Left lung (tissue), 10 donors: ENCODE measurements around the gene NR2F6. TPM values are rescaled to one million over a fixed set of nuclear protein-coding genes. Genes with fewer than 3 reads are reported as not detected.

Experiments used
- ATAC-seq: fragments of 200-7000 bp; cut with Tn5 transposase; one replicate; pipeline ENCODE4 v1.9.1; 2020; ENCODE audit warnings: moderate library complexity
- DNase-seq, 4 donors: peaks; one replicate each; pipeline ENCODE4 v3.0.0-alpha.2; 2013 to 2020
- H3K27ac ChIP-seq, 2 donors: fragments of 200-600 bp; sonication (generic) in 1 of 2; one replicate each; pipeline versions ENCODE4 v1.5.0 to v1.8.0; 2020 to 2021
- H3K27me3 ChIP-seq, 2 donors: fragments of 200-600 bp; sonication (generic) in 1 of 2; one replicate each; pipeline versions ENCODE4 v1.5.0 to v1.8.0; 2020 to 2021
- H3K36me3 ChIP-seq, 2 donors: fragments of 200-600 bp; sonication (generic) in 1 of 2; one replicate each; pipeline versions ENCODE4 v1.5.0 to v1.8.0; 2020 to 2021
- H3K4me1 ChIP-seq, 2 donors: fragments of 200-600 bp; one replicate each; pipeline ENCODE4 v1.8.0; 2021
- H3K4me3 ChIP-seq, 2 donors: fragments of 200-600 bp; sonication (generic) in 1 of 2; one replicate each; pipeline versions ENCODE4 v1.5.0 to v1.8.0; 2020 to 2021; ENCODE audit warnings: mild to moderate bottlenecking in 1 of 2
- H3K9me3 ChIP-seq, 2 donors: fragments of 200-600 bp; sonication (generic) in 1 of 2; one replicate each; pipeline versions ENCODE4 v1.5.0 to v1.8.0; 2020 to 2021
- intact Hi-C, 2 donors: fragments of 100-400 bp; cut with DNase I; formaldehyde crosslinking; loops; one replicate each; pipeline versions ENCODE4 v1.11.2 to v1.14.2; 2022
- polyA plus RNA-seq, 6 donors: library from polyadenylated mRNA; unstranded; fragments of 120-200 nt; gene quantifications; one replicate each; pipeline ENCODE4 v1.2.1, GENCODE V29; 2013; ENCODE audit not compliant: insufficient read length in 6 of 6
- total RNA-seq, 2 donors: library from RNA; stranded (reverse); fragmentation: NEBNext Ultra II Directional; extraction: Animal tissue kit (Norgen Biotek cat#: 25700); gene quantifications; one replicate each; pipeline ENCODE4 v1.2.1, GENCODE V29; 2021
- TF ChIP-seq, protein P1 (sequence below), 2 donors: fragments of 200-600 bp; sonication (generic) in 1 of 2; IDR thresholded peaks; one replicate each; pipeline versions ENCODE4 v1.5.0 to v1.8.0; 2021; ENCODE audit warnings: antibody characterized with exemption in 2 of 2
- donor health status: DM: no; HTN: yes; CAD: no.
- donor health status: DM: no; HTN: no; CAD: no.

Gene NR2F6
- total and polyA plus RNA-seq, 8 donors = 18.6 to 56.5 (median 30.7) TPM

DNA sequence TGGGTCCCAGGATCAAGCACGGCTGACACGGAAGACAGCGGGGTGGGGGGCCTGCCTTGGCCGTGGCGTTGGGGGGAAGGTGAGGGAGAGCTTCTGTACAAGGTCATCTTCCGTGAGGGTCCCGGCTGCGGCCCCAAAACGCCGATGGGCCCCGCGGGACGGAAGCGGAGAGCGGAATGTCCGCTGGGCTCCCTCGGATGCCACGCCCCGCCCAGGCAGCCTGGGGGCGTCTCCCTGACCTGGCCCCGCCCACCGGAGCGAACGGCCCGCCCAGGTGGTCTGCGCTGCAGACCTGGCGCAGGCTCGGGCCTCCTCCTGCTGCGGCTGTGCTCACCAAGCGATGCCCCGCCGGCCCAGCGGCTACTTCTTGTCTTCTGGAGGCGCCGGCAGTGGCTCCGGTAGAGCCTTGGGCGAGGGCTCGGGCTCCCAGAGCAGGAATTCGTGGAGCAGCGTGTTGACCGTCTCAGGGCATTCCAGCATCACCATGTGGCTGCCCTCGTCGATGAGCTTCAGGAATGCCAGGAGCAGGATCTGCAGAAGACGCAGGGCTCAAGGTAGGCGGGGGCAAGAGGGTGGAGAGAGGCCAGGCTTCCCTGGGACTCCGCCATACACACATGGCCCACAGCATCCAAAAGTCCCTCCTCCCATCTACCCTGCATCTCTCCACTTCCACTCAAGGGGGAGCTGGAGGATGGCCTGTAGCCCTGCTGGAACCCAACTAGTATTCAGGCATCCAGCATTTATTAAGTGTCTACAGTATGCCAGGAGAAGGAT, 46.8 kb upstream of the NR2F6 start:
- peak in 3 of 4 donors; percentile 76 to 94 (median 79) for DNase-seq
- H3K27me3 ChIP-seq = no peaks in the 10 kb centered on the region
- peaks cover 3 to 23% of the 10 kb centered on the region in 2 donors for H3K4me1 ChIP-seq
- ATAC-seq = peak; percentile 97
- intact Hi-C loops = loop anchor here in 1 of 2 donors (5.0 kb wide), 1 partner anchor 90 kb away; no protein-coding TSS in a partner anchor
- H3K4me3 ChIP-seq = peak overlapping the region; percentile 49 to 54
- H3K36me3 ChIP-seq = peaks cover 0 to 7% of the 10 kb centered on the region in 2 donors
- no peaks in the 10 kb centered on the region for H3K9me3 ChIP-seq
- TF ChIP-seq, protein P1, sequence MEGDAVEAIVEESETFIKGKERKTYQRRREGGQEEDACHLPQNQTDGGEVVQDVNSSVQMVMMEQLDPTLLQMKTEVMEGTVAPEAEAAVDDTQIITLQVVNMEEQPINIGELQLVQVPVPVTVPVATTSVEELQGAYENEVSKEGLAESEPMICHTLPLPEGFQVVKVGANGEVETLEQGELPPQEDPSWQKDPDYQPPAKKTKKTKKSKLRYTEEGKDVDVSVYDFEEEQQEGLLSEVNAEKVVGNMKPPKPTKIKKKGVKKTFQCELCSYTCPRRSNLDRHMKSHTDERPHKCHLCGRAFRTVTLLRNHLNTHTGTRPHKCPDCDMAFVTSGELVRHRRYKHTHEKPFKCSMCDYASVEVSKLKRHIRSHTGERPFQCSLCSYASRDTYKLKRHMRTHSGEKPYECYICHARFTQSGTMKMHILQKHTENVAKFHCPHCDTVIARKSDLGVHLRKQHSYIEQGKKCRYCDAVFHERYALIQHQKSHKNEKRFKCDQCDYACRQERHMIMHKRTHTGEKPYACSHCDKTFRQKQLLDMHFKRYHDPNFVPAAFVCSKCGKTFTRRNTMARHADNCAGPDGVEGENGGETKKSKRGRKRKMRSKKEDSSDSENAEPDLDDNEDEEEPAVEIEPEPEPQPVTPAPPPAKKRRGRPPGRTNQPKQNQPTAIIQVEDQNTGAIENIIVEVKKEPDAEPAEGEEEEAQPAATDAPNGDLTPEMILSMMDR (IDR thresholded peaks at IDR 0.05) = peak; percentile 54 to 70
- H3K27ac ChIP-seq = peak overlapping the region in 1 of 2 donors; percentile 43

DNA sequence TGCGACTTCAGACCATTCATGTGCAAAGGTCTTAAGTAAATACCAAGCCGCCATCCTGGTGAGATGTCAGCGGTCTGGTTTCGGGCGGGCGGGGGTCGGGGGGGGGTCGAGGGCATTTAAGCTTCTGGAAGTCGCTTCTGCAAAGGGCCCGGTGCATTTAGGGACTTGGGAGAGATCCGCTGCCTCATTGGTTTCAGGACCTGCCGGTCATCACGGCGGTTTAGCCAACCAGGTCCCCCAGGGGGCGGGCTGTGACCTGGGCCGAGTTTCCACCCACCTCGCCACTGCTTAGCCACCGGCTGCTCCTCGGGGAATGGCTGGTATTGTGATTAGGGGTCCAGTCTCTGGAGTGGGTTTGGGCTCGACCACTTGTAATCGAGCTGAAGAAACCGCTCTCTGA, 43.8 kb upstream of the NR2F6 start:
- H3K9me3 ChIP-seq = no peaks in the 10 kb centered on the region
- intact Hi-C loops = loop anchor here in 1 of 2 donors (10.0 kb wide), 1 partner anchor 85 kb away; no protein-coding TSS in a partner anchor
- no peaks in the 10 kb centered on the region for H3K27me3 ChIP-seq
- H3K4me3 ChIP-seq = no peak overlapping the region
- DNase-seq (peak in 3 of 4 donors; percentile 49 to 85 (median 65)), ATAC-seq (peak; percentile 38)
- peaks cover 0 to 4% of the 10 kb centered on the region in 2 donors for H3K36me3 ChIP-seq
- TF ChIP-seq, protein P1 (IDR thresholded peaks at IDR 0.05) = no peak
- H3K27ac ChIP-seq = no peak overlapping the region
- H3K4me1 ChIP-seq = peaks cover 3 to 13% of the 10 kb centered on the region in 2 donors

DNA sequence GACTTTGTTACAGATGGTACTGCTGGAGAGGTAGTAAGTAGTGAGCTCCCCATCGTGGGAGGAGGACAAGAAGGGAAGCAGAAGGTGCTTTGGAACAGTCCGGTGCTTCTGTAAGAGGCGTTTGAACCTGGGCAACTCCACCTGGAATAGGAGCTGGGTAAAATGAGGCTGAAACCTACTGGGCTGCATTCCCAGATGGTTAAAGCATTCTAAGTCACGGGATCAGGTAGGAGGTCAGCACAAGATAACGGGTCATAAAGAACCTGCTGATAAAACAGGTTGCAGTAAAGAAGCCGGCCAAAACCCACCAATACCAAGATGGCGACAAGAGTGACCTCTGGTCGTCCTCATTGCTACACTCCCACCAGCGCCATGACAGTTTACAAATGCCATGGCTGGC, 41.0 kb upstream of the NR2F6 start:
- Histone ChIP-seq H3K4me3 (no peak overlapping the region), H3K4me1 (peaks cover 8 to 14% of the 10 kb centered on the region in 2 donors), H3K9me3 (no peaks in the 10 kb centered on the region), H3K36me3 (no peaks in the 10 kb centered on the region), H3K27ac (no peak overlapping the region), H3K27me3 (peaks cover 0 to 12% of the 10 kb centered on the region in 2 donors)
- intact Hi-C loops = loop anchor here in 1 of 2 donors (10.0 kb wide), 1 partner anchor 82 kb away; no protein-coding TSS in a partner anchor
- ATAC-seq = no peak
- TF ChIP-seq, protein P1 (IDR thresholded peaks at IDR 0.05) = no peak
- DNase-seq = no peak

DNA sequence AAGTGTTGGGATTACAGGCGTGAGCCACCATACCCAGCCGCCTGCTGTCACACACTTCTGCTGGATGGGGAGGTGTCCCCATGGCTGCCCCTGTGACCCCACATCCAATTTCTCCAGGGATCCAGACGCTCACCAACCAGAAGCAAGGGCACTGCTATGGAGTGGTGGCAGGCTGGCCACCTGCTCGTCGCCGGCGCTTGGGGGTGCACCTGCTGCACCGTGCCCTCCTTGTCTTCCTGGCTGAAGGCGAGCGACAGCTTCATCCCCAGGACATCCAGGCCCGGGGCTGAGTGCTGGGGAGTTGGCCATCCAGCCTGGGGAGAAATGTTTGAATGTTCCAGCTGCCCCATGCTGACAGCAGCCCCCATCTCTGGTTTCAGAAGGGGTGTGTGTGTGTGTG, 40.5 kb upstream of the NR2F6 start:
- TF ChIP-seq, protein P1 (IDR thresholded peaks at IDR 0.05) = no peak
- no peaks in the 10 kb centered on the region for H3K36me3 ChIP-seq
- ATAC-seq (no peak), DNase-seq (no peak)
- H3K4me3 ChIP-seq = no peak overlapping the region
- peaks cover 11 to 19% of the 10 kb centered on the region in 2 donors for H3K4me1 ChIP-seq
- peaks cover 0 to 17% of the 10 kb centered on the region in 2 donors for H3K27me3 ChIP-seq
- H3K27ac ChIP-seq = no peak overlapping the region
- H3K9me3 ChIP-seq = no peaks in the 10 kb centered on the region
- intact Hi-C loops = loop anchor here in 1 of 2 donors (10.0 kb wide), 1 partner anchor 81 kb away; no protein-coding TSS in a partner anchor
